Midbrain (tissue), 1 donor: ENCODE measurements around the gene SP2.

Experiments
- DNase-seq: peaks from one replicate; lab custom pipeline; 2025; lab: John Stamatoyannopoulos, UW

SP2 gene

DNA sequence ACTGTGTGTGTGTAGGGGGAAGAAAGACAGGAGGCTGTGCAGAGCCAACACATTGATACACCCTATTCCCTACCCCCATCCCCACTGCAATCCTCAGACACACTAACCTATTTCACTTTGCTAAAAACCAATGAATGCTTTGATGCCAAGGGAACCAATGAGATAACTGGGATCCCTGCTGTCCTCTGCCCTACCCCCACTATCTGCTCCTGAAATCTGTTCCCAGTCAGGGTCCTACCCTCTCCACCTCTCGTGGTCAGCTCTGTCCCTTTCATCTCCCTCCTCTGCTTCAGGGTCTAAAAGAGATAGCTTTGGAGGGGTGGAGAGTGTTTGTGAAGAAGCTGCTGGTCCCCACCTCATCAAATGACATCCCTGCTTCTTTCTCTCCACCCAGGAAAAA lies 26.0 kb upstream of the SP2 start:
- no peak for DNase-seq

DNA sequence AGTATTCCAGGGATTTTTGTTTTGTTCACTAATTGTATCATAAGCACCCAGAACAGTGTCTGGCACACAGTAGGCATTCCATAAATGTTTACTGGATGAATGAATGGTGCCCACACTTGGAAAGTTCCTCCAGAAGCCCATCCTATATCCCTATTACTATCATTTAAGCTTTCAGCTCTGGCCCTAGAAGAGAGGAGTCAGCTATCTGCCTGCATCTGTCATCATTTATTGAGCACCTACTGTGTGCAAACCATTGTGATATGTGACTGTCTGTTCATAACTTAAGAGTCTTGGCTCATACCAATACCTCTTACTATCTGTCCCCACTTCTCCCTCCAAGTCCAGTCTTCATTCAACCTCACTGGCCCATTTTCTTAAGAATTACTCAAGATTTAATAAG lies 25.0 kb upstream of the SP2 start:
- DNase-seq, result no peak

DNA sequence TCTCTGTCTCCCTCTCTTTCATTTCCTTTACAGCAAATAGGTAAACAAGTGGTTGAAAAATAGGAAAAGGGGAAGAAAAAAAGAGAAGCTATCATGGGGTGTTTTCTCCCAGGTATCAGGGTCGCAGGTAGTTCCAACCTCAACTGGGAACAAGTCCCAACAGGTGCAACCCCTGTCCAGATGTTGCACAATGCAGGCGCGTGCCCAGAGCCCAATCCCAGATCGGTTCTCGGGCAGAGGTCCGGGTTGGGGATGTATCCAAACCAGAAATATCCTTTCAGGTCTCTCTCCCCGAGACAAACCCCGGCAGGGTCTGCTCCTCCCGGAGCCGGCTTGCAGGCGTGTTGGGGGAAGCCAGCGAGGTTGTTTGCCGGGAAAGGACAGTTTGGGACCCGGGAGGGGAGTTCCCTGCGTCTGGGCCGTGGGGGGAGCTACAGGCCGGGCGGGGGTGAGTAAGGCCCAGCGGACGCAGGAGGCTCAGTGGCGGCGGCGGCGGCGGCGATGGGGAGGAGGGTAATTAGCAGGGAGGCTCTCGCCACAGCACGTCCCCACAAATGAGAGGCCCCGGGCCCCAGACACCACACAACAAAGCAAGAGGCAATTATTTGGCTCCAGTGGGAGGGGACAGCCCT lies 23.9 kb upstream of the SP2 start:
- no peak for DNase-seq

DNA sequence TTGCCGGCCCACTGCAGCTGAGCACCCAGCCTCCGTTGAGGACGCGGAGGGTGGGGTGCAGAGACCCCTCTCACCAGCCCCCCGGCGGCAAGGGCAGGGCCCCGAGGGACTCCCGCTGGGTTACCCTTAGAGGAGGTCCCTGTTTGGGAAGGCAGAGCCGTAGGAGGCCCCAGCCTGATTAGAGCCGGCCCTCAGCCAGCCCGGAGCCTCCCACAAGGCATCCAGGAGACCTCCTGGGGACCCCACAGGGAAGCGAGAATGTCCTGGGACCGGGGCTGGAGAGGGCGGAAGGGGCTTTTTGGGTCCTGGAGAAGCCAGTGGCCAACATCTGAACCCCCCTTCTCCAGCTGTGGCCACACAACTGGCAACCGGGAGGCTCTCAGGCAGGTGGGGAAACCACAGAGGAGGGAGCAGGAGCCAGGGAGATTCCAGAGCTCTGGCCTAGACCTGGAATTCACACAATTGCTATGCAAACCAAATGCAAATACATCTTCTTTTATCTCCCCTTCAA lies 23.3 kb upstream of the SP2 start:
- no peak for DNase-seq

DNA sequence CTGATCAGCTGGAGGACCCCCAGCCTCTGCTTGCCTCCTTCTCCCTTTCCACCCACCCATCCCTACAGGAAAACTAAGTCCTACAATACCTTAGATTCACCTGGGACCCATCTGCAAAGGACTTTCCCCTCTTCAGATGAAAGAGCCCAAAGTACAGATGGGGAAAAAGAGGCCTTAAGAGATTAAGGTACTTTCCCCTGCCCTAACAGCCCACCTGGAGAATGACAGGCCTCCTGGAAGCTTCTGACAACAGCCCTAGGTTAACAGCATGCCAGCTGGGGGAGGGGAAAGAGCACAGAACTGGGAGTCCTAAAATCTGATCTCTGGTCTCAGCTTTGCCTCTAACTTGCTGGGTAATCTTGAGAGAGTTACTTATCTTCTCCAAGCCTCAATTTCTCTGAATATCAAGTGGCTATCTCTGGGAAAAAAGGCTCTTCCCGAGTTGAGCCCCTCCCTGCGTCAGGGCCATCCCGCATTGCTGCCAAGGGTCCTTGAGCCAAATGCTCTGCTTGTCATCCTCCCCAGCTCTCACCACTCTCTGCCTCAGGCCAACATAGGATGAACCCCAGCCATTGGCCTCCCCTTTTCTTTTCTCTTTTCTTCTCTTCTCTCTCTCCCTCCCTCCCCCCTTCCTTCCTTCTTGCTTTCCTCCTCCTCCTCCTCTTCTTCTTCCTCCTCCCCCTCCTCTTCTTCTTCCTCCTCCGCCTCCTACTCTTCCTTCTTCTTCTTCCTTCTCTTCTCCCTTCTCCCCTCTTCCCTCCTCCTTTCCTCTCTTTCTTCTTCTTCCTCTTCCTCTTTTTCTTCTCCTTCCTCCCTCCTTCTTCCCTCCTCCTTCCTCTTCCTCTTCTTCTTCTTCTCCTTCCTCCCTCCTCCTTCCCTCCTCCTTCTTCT lies 22.6 kb upstream of the SP2 start:
- no peak for DNase-seq

DNA sequence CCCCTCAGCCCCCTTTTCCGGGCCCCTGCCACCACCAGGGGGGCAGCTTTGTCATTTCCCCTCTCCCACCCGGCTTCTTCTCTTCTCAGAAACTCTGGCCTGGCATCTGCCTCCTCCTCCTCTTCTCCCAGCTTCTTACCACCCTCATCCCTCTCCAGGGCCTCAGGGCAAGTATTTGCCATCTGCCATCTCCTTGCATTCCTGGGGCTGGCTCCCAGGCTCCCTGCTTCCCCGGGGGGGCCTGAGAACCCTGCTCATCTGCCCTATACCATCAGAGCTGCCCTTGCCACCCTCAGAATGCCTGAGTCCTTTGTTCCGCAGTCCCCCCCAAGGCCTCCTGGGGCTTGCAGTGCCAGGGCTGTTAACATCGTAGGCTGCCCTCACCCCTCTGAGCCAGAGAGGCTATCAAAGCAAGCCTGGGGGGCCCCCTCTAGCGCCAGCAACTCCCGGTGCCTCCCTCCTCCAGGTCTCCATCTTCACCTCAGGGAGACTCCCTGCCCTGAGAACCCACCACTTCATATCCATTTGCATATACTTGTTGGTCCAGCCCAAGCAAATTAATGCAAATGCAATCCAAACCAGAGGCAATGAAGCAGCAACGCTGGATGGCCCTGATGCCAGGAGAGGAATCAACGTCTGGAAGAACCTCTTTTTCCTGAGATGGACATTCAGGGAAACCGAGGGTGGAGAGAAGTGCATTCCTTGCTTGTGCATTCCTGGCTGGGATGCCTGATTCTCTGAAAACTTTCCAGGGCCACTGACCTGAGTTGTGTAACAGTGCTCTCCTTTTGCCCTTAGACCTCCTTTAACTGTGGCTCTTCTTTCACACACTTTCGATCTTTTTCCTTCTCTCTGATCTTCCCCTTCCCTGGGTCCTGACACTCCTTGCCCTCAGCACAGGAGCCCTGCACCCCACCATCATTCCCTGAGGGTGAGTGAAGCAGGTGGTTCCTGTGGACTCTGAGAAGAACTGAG lies 20.7 kb upstream of the SP2 start:
- no peak for DNase-seq

DNA sequence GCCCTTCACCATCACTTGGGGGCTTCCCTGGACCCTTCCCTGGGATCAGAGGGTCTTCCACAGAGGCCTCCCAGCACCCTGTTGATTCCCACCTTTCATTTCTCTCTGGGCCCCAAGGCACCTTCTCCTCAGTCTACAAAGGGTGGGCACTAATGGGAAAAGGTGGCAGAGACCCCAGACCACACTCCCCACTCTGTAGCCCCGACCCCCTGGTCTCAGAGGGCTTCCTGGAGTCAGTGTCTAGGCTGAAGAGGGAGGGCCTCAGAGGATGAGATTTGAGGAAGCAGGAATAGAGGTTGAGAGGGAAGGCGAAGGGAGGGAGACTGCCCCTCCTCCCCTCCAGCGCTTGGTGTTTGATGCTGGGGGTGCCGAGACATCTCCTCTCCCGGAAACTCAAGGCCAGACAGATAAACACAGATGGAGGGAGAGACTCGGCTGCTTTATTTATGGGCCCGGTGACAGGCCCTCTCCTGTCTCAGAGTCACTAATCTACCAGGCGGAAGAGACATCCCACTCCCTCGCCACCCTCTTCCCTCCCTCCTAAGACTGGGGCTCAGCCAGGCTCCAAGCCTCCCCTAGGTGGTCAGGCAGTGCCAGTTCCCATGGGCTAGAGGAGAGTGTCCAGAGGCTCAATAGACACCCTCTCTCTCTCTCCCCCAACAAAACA lies 18.5 kb upstream of the SP2 start:
- DNase-seq, result no peak

DNA sequence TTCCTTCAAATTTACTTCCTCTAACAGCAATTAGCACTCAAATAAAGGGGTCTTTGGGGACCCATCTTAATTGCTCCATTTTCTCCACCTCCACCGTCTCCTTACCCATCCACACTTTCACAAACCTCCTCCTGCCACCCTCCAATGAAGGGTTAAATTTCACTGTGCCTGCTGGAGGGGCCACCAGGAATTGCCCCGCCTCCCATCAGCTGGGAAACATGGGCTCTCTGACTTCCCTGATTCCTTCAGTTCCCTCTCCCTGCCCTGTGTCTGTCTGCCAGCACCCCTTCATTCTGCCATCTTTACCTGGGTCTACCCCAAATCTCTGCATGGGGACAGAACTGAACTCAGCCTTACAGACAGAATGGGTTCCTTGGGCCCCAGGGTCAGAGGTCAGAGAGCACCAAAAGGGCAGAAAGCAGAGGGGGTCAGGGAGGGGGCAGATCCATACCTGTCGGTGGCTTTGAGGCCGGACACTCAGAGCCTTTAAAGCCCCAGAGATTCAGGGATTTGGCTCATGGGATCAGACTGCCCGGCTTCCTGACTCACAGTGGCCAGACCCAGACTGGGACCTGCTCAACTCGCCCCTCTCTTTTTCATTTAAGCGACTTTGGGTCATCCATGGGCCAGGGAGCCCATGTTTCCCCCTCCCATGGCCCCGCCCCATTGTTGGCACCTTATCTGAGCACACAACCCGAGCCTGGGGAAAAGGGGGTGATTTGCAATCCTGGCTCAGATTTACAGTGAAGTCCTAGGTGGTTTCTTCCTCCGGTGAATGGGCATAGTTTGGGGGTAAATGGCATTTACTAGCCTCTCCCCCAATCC lies 17.6 kb upstream of the SP2 start:
- DNase-seq, result no peak

DNA sequence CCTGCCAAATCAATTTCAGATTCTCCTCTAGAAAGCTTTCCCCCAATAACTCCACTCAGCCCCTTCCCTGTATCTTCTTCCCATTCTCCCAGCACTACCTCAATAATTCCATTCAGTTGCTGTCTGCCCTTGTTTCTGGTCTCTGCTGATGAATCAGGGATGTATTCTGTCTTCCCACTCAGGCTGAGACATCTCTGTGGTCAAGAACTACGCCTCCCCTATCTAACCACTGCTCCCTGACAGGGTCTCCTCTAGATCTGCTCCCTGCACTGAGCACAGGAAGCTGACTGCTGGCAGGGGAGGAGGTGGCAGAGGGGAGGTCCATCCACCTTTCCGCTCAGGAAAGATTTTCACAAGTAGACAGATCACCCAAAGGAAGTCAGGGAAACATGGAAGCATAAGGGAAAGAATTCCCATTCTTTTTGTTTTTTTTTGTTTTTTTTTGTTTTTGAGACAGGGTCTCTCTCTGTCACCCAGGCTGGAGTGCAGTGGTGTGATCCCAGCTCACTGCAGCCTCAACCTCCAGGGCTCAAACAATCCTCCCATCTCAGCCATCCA lies 16.9 kb upstream of the SP2 start:
- DNase-seq, result no peak

DNA sequence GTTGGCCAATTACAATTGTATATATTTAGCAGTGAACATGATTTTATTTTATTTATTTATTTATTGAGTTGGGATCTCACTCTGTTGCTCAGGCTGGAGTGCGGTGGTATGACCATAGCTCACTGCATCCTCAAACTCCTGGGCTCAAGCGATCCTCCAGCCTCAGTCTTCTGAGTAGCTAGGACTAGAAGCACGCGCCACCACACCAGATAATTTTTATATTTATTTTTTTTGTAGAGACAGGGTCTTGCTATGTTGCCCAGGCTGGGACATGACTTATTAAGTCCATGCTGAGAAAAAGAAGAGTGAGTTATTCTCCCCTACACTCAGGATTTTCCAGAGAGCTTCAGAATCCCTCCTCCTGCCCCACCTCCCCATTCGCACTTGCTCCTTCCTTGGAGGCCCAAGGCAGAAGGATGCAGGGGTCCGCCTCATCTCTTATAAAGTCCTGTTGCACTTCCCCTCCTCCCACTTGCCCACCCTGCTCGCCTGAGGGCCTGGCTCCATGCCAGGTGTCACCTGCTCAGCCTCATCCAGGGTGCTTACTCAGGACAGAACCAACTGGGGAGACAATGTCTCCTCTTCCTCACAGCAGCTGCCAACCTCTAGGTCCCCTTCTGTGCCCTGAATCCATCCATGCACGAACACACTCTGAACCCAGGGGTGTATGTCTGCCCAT lies 16.1 kb upstream of the SP2 start:
- no peak for DNase-seq

DNA sequence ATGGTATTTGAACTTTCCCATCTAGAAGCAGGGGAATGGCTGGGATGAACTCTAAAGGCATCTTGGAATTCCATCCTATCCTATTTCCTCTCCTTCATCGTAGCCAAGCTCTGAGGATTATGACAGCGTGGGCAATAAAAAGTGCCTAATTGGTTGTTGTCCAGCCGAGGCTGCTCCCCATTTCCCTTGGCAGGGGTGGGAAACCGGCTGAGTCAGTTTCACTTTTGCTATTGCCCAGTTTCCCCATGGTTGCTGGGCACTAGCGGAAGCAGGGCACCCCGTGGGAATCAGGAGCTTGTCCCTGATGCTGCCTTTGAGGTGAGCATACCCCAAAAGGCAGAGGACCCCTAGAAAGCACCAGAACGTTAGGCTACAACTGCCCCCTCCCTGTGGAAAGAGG lies 13.8 kb upstream of the SP2 start:
- DNase-seq, result no peak

DNA sequence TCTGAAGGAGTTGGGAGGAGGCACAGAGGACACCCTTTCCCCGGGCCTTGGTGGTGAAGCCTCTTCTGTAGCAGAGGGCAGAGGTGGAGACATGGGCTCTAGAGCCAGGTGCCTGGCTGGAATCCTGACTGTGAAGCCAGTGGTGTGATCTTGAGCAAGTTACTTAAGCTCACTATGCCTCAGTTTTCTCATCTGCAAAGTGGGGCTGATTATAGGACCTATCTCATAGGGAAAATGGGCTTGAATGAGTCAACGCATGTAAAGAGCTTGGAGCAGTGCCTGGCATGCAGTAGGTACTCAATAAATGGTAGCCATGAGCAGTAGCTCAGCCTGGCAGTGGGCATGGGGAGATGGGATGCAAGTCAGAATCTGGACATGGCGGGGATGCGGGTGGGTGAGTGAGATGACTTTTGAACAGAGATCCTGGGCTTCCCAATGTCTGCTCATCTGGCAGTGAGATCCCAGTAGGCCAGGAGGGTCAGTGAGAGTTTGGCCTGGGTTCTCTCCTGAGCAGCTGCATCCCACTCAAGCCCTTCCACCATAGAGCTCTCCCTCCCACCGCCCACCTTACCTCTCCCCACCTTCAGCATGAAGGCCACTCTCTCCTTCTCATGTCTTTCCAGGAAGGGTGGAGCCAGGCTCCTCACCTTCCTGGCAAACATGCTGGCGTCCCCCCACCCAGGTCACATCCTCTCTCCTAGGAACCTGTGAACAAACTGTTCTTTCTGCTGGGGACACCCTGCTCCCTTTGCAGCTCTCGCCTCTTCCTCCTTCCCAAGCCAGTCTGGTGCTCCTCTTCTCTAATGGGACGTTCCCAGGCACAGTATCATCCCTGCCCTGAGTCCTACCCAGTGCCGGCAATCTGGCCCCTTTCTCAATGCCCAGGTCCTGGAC lies 13.1 kb upstream of the SP2 start:
- no peak for DNase-seq

DNA sequence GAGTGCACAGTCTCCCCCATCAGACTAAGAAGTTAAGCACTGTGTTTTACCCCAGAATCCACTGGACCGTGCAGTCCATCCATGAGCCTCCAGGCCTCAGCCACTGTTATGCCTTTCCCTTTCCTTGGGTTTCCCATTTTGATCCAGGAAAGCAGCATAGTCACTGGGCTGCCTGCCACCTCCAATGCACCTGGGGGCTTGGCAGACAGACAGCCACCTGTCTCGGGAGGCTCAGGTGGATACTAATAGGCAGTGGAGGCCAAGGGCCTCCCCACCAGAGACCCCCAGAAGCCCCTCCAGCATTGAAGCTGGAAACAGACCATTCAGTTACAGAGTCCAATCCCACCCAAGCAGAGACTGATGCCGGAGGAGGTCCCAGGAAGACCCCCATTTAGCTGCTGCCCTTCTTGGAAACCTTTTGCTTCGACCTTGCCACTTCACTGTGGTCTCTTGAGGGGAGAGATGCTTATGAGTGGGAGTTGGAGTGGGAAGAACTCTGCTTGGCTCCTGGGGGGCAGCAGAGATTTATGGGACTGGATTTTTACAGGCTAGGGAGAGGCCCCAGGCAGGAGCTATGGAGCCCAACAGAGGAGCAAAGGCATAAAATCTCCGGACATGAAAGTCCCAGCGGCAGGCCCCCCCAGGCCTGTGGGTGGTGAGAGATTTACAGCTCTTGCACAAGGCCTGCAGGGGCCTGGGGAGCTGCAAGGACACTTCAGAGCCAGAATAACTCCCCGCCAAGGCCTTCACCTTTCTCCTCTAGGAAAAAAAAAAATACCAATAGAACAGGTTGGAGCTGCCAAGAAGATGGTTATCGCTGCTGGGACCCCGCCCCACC lies 12.2 kb upstream of the SP2 start:
- DNase-seq, result no peak

DNA sequence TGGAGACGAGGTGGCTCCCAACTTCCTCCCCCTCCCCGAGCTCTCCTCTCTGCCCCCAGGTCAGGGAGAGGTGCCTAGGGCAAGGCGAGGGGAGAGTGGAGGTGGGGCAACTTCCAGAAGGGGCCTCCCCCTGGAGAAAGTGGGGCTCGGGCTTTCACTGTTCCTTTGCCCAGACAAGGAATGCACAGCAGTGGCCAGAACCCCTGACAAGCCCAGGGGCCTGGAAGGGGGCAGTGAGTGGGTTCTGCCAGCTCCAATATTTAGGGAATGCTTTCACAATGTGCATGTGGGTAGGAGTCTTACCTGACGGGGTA lies 11.7 kb upstream of the SP2 start:
- no peak for DNase-seq

DNA sequence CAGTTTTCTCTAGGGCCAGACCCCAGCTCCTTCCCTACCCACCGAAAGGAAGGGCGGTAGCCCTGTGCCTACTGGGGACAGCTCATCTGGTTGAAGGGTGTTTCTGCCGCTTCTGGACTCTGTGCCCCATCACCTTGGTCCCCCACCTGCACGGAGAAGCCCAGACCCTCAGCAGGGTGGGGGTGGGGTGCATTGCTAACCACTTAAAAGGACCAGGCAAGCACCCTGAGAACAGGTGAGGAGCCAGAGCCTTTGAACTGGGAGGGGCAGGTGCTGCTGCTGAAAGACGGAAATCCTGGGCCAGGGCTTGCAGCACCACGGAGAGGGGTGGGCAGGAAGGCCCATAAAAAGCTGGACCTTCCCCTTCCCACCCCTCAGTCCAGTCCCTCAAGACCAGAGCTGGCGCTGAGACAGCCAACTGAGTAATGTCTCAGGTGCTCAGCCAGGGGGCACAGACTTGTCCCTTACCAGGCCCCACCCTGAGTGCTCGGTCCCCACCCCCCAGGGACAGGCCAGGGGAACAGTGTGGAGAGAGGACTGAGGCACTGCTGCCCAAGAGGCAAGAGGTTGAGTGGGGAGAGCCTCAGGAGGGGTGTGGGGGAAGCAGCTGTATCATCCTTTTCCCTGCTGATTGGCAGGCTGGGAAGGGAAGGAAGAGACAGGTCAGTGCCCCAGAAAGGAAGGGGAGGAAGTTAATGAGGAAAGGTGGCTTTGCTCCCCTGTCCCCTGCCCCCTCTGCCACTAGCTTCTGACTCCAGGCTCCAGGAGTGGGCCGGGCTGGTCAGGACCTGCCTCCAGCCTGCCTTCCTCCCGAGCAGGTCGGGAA lies 10.9 kb upstream of the SP2 start:
- DNase-seq, result no peak

DNA sequence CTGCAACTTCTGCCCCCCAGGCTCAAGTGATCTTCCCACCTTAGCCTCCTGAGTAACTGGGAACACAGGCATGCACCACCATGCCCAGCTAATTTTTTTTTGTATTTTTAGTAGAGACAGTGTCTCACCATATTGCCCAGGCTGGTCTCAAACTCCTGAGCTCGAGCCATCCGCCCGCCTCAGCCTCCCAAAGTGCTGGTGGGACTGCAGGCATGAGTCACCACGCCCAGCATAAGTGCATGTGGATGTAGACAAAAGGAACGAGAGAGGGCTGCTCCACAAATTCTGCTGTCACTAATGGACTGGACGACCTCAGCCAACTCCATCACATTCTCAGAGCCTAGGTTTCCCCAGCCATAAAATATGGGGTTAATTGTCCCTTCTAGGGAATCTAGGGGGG lies 7.7 kb upstream of the SP2 start:
- DNase-seq, result no peak
